AG20443 (cell line): ENCODE results near the gene TTLL11.

ENCODE experiments used
- DNase-seq: peaks from one replicate; pipeline ENCODE4 v3.0.0; 2012; ENCODE audit warnings: low spot score, mixed read lengths

The TTLL11 gene

GRCh38 chr9:121939643-121940042, 153.5 kb downstream of the TTLL11 start:
- no peak for DNase-seq

GRCh38 chr9:121938621-121939020, 154.5 kb downstream of the TTLL11 start:
- DNase-seq = no peak

GRCh38 chr9:121937240-121937639, 155.9 kb downstream of the TTLL11 start:
- DNase-seq = no peak

GRCh38 chr9:121935739-121936138, 157.4 kb downstream of the TTLL11 start:
- DNase-seq = no peak

- DNase-seq = no peak
These were observed 162.2 kb downstream of the TTLL11 start for GRCh38 chr9:121930956-121931355.

- DNase-seq = no peak
These were observed 162.9 kb downstream of the TTLL11 start for GRCh38 chr9:121929893-121930875.

GRCh38 chr9:121927636-121928035, 165.5 kb downstream of the TTLL11 start:
- no peak for DNase-seq

GRCh38 chr9:121927081-121927480, 166.0 kb downstream of the TTLL11 start:
- DNase-seq = no peak

GRCh38 chr9:121926351-121926801, 166.7 kb downstream of the TTLL11 start:
- DNase-seq = no peak

GRCh38 chr9:121925935-121926334, 167.2 kb downstream of the TTLL11 start:
- DNase-seq = no peak

- no peak for DNase-seq
These were observed 168.4 kb downstream of the TTLL11 start for GRCh38 chr9:121924700-121925099.

- no peak for DNase-seq
These were observed 171.7 kb downstream of the TTLL11 start for GRCh38 chr9:121921444-121921843.

- DNase-seq = no peak
These were observed 175.5 kb downstream of the TTLL11 start for GRCh38 chr9:121917375-121918335.

- no peak for DNase-seq
These were observed 177.8 kb downstream of the TTLL11 start for GRCh38 chr9:121915304-121915625.

GRCh38 chr9:121914604-121915303, 178.4 kb downstream of the TTLL11 start:
- DNase-seq = no peak

- DNase-seq = no peak
These were observed 179.0 kb downstream of the TTLL11 start for GRCh38 chr9:121914017-121914595.

- no peak for DNase-seq
These were observed 180.1 kb downstream of the TTLL11 start for GRCh38 chr9:121912812-121913627.

- no peak for DNase-seq
These were observed 182.5 kb downstream of the TTLL11 start for GRCh38 chr9:121910491-121911040.

- no peak for DNase-seq
These were observed 184.0 kb downstream of the TTLL11 start for GRCh38 chr9:121909111-121909510.
